Measurements from ENCODE around the gene CCDC183.
A peak's percentile ranks its signal among the peaks of the same experiment; 100 is the strongest.
"Not testable (repeated sequence)": the region's sequence is repeated elsewhere in the genome, so short reads cannot be mapped to it uniquely, and the experiment has no call there.

The CCDC183 gene

GRCh38 chr9:136786983-136787382 is 9.2 kb upstream of the CCDC183 start:
- Mint-ChIP-seq H3K27me3 (peaks cover 10% of the 10 kb centered on the region), H3K4me1 (peaks cover 25% of the 10 kb centered on the region)
- not testable (repeated sequence) for ATAC-seq; H3K9me3 Mint-ChIP-seq; H3K27ac Mint-ChIP-seq; H3K4me3 Mint-ChIP-seq; H3K36me3 Mint-ChIP-seq (ENCODE audit: low read depth); DNase-seq

GRCh38 chr9:136787690-136788400 is 8.3 kb upstream of the CCDC183 start:
- Mint-ChIP-seq H3K27ac (no peak overlapping the region), H3K4me1 (peaks cover 30% of the 10 kb centered on the region), H3K4me3 (no peak overlapping the region), H3K27me3 (peaks cover 8% of the 10 kb centered on the region), H3K9me3 (no peaks in the 10 kb centered on the region), H3K36me3 (ENCODE audit: low read depth) (no peaks in the 10 kb centered on the region)
- ATAC-seq (no peak), DNase-seq (peak; percentile 76)

DNA sequence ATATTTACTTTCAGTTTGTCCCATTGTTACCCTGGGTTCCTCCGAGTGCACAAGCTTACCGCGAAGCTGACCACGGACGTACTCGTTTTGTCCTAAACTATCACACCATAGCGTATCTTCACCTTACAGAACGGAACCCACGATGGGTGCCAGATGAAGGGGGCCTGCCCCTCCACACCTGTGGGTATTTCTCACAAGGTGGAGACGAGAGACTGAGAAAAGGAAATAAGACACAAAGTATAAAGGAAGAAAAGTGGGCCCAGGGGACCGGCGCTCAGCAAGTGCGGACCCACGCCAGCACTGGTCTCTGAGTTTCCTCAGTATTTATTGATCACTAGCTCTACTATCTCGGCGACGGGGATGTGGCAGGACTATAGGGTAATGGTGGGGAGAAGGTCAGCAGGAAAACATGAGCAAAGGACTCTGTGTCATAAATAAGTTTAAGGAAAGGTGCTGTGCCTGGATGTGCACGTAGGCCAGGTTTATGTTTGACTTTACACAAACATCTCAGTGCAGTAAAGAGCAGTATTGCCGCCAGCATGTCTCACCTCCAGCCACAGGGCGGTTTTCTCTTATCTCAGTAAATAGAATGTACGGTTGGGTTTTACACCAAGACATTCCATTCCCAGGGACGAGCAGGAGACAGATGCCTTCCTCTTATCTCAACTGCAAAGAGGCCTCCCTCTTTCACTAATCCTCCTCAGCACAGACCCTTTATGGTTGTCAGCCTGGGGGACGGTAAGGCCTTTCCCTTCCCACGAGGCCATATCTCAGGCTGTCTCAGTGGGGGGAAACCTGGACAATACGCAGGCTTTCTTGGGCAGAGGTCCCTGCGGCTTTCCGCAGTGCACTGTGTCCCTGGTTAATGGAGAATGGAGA is 7.3 kb upstream of the CCDC183 start:
- H3K4me1 Mint-ChIP-seq = peaks cover 31% of the 10 kb centered on the region
- not testable (repeated sequence) for ATAC-seq; H3K27me3 Mint-ChIP-seq; H3K9me3 Mint-ChIP-seq; H3K27ac Mint-ChIP-seq; H3K4me3 Mint-ChIP-seq; H3K36me3 Mint-ChIP-seq (ENCODE audit: low read depth); DNase-seq

GRCh38 chr9:136789523-136789937 is 6.6 kb upstream of the CCDC183 start:
- no peak for DNase-seq
- Mint-ChIP-seq H3K27ac (no peak overlapping the region), H3K9me3 (no peaks in the 10 kb centered on the region), H3K27me3 (peaks cover 8% of the 10 kb centered on the region), H3K36me3 (ENCODE audit: low read depth) (no peaks in the 10 kb centered on the region), H3K4me3 (no peak overlapping the region), H3K4me1 (peaks cover 28% of the 10 kb centered on the region)
- ATAC-seq = no peak

DNA sequence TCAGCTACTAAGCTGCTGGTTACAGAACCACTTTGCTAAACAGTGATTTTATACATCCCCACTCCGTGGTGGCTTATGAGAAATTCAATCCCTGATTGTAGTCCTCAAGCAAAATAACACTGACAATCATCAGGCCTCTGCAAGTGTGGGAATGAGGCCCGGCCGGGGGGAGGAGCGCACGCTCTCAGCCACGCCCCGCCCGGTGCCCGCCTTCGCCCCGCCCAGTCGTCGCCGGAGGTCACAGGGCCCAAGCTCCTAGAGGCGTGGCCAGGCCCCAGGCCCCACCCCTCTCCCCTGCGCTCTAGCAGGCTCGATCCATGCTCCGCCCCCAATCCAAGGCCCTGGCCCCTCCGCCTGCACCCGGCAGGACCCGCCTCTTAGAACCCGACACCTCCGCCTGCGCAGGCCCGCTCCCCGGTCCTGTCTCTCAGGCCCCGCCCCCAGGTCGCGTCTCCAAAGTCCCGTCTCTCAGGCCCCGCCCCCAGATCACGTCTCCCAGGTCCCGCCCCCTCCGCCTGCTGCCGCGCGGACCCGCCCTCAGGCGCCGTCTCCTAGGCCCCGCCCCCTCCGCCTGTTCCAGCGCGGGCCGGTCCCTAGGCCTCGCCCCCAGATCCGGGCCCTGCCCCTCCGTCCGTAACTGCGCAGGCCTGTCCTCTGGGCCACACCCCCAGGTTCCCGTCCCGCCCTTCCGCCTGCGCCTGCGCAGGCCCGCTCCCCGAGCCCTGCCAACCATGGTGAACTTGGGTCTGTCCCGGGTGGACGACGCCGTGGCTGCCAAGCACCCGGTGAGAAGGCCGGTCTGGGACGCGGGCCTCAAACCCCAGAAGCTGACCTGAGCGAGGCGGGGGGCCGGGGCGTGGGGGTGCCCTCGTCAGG is 5.3 kb upstream of the CCDC183 start, which contains the start of gene TMEM141:
Gene TMEM141, plus strand, starts transcription at position 705 of the 876 bp plus-strand sequence. Its CDS starts 27 bp downstream, at position 732.
- H3K27ac Mint-ChIP-seq = peak within 1 kb of the TSS; percentile 80
- DNase-seq = peak; percentile 100
- peak within 1 kb of the TSS; percentile 81 for H3K4me3 Mint-ChIP-seq
- ATAC-seq = peak; percentile 90
- H3K27me3 Mint-ChIP-seq = peaks cover 8% of the 10 kb centered on the region
- no peaks in the 10 kb centered on the region for H3K36me3 Mint-ChIP-seq (ENCODE audit: low read depth)
- no peaks in the 10 kb centered on the region for H3K9me3 Mint-ChIP-seq
- peaks cover 28% of the 10 kb centered on the region for H3K4me1 Mint-ChIP-seq

- DNase-seq = peak; percentile 69
- H3K27me3 Mint-ChIP-seq = peaks cover 7% of the 10 kb centered on the region
- peaks cover 28% of the 10 kb centered on the region for H3K4me1 Mint-ChIP-seq
- peak; percentile 11 for ATAC-seq
- no peaks in the 10 kb centered on the region for H3K9me3 Mint-ChIP-seq
- peak overlapping the region; percentile 81 for H3K4me3 Mint-ChIP-seq
- no peaks in the 10 kb centered on the region for H3K36me3 Mint-ChIP-seq (ENCODE audit: low read depth)
- peak overlapping the region; percentile 80 for H3K27ac Mint-ChIP-seq
Observed at GRCh38 chr9:136791516-136792276, 4.4 kb upstream of the CCDC183 start.

DNA sequence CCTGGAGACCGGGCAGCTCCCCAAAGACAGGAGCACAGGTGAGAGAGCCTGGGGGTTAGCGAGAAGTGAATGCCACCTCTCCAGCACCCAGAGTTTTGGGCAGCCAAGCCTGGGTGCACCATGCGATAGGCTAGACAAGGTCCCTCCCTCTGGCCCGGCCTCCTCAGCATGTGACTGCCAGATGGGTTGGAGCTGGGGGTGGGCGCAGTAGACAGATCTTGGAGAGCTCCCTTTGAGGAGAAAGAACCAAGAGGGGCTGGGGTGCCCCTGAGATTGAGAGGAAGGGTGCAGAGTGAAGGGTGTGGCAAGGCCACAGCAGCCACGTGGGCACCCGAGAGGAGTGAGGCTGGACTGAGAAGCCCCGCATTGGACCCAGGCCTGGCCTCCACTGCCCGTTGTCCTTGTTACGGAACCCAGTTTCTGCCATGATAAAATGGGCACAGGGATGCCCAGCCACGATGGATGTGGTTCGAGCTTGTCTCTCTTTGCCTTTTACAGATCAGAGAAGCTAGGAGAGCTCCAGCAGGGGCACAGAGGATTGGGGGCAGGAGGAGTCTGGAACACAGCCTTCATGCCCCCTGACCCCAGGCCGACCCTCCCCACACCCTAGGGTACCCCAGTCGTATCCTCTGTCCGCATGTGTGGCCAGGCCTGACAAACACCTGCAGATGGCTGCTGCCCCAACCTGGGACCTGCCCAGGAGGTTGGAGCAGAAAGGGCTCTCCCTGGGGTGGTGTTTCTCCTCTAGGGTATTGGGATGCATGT is 3.6 kb upstream of the CCDC183 start:
- Mint-ChIP-seq H3K9me3 (no peaks in the 10 kb centered on the region), H3K27ac (no peak overlapping the region), H3K36me3 (ENCODE audit: low read depth) (no peaks in the 10 kb centered on the region), H3K4me1 (peaks cover 28% of the 10 kb centered on the region), H3K27me3 (no peaks in the 10 kb centered on the region), H3K4me3 (peak overlapping the region; percentile 81)
- ATAC-seq (no peak), DNase-seq (no peak)

DNA sequence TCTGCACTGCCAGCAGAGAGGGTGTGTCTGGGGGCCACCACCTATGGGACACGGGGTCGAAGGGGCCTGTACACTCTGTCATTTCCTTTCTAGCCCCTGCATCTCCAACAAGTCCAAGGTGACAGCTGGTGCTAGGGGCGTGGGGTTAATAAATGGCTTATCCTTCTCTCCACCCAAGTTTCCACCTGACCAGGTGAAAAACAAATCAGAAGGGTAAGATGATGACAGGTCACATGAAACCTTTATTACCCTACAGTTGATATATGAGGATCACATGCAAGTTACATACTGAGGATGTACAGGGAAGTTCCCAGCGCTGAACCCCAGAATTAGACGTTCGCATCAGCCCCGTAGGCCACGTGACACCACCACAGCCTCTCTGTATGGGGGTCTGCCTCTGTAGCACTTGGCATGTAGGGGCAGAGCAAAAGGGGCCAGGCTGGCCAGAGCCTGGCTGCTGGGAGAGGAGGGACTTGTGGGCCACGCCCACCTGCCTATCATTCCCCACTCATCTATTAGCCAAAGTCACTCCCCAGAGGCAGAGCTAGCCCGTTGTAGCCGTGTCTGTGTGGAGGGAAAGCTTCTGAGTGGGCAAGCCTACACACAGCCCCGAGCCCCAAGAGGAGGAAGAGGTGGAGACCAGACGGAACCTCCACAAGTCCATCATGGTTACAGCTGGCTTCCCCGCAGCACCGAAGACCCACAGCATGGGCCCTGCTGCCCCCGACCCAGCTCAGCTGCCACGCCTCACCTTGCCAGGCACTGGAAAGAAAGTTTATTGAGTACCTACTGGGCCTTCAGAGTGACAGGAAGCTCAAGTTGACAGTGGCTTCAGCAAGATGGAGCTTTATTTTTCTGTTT is 2.8 kb upstream of the CCDC183 start:
- Mint-ChIP-seq H3K27ac (no peak overlapping the region), H3K9me3 (no peaks in the 10 kb centered on the region), H3K4me3 (no peak overlapping the region), H3K27me3 (no peaks in the 10 kb centered on the region), H3K4me1 (peaks cover 20% of the 10 kb centered on the region), H3K36me3 (ENCODE audit: low read depth) (no peaks in the 10 kb centered on the region)
- DNase-seq (no peak), ATAC-seq (no peak)

- no peak for DNase-seq
- ATAC-seq = no peak
- no peak overlapping the region for H3K4me3 Mint-ChIP-seq
- peaks cover 13% of the 10 kb centered on the region for H3K4me1 Mint-ChIP-seq
- H3K27me3 Mint-ChIP-seq = no peaks in the 10 kb centered on the region
- no peaks in the 10 kb centered on the region for H3K9me3 Mint-ChIP-seq
- H3K36me3 Mint-ChIP-seq (ENCODE audit: low read depth) = no peaks in the 10 kb centered on the region
- peak overlapping the region; percentile 22 for H3K27ac Mint-ChIP-seq
Observed at GRCh38 chr9:136794281-136794999, 1.7 kb upstream of the CCDC183 start.

GRCh38 chr9:136795000-136795348 is 1.2 kb upstream of the CCDC183 start:
- no peaks in the 10 kb centered on the region for H3K27me3 Mint-ChIP-seq
- H3K9me3 Mint-ChIP-seq = no peaks in the 10 kb centered on the region
- no peak for ATAC-seq
- DNase-seq = no peak
- H3K4me3 Mint-ChIP-seq = no peak overlapping the region
- no peaks in the 10 kb centered on the region for H3K36me3 Mint-ChIP-seq (ENCODE audit: low read depth)
- no peak overlapping the region for H3K27ac Mint-ChIP-seq
- H3K4me1 Mint-ChIP-seq = peaks cover 13% of the 10 kb centered on the region

DNA sequence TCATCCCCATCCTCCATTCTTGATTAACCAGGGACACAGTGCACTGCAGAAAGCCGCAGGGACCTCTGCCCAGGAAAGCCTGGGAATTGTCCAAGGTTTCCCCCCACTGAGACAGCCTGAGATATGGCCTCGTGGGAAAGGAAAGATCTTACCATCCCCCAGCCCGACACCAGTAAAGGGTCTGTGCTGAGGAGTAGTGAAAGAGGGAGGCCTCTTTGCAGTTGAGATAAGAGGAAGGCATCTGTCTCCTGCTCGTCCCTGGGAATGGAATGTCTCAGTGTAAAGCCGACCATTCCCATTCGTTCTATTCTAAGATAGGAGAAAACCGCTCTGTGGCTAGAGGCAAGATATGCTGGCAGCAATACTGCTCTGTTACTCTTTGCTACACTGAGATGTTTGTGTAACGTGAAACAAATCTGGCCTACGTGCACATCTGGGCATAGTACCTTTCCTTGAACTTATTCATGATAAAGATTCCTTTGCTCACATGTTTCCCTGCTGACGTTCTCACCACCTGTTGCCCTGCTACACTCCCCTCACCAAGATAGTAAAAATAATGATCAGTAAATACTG is 723 bp downstream of the CCDC183 start:
- H3K36me3 Mint-ChIP-seq (ENCODE audit: low read depth); H3K4me3 Mint-ChIP-seq; H3K9me3 Mint-ChIP-seq; ATAC-seq; H3K27ac Mint-ChIP-seq; DNase-seq: not testable (repeated sequence)
- Mint-ChIP-seq H3K27me3 (peaks cover 15% of the 10 kb centered on the region), H3K4me1 (peaks cover 19% of the 10 kb centered on the region)

DNA sequence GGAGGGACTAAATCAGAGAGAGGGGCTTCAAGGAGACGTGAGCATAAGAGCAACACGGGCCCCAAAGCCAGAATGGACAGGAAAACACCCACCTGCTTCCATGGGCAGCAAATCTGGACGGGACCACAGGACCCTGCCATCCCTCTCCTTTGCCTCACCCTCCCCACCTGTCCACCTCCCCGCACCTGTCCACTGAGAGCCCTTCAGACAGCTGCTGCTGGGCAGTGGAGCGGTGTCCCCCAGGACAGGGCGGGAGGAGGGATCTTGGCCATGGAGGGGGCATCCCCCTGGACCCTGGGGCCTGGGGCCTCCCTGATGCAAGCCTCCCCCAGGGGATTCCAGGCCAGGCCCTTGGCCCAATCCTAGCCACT is 2.6 kb downstream of the CCDC183 start:
- no peak overlapping the region for H3K27ac Mint-ChIP-seq
- peaks cover 19% of the 10 kb centered on the region for H3K27me3 Mint-ChIP-seq
- peak overlapping the region; percentile 26 for H3K4me3 Mint-ChIP-seq
- ATAC-seq (no peak), DNase-seq (no peak)
- peaks cover 12% of the 10 kb centered on the region for H3K4me1 Mint-ChIP-seq
- H3K36me3 Mint-ChIP-seq (ENCODE audit: low read depth) = no peaks in the 10 kb centered on the region
- H3K9me3 Mint-ChIP-seq = no peaks in the 10 kb centered on the region

Measured in activated naive CD8-positive, alpha-beta T cell treated with anti-CD3 and anti-CD28 coated beads, Interleukin-2, amount 50 U/mL, for 24 hours (primary cell).